Measurements from ENCODE around the gene ABHD14A.

The ABHD14A gene

DNA sequence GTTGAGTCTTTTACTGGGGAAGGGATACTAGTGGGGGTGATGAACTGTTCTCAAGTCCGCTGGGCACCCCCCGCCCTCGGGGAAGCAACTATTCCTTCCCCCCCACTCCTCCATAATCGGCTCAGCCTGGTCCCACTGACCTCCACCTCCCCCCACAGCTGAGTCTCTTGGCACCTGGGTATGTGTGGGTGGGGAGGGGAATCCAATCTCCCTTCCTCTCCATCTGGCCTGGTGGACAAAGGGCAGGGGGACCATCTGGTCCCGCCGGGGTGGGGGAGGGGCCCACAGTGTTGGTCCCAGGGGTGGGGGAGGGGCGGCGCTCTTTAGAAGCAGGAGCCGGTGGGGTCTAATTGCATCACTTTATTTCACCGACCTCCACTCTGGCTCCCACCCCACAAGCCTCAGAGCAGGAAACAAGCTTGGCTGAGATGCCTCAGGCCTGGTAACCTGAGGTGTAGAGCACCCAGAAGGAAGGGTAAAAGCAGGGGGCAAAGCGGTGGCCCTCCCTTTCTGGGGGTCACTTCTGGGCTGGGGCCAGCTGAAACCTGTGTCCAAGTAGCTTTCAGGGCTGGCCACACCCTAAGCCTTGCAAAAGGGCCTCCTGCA, 6.6 kb upstream of the ABHD14A start:
- TF ChIP-seq, protein P1, sequence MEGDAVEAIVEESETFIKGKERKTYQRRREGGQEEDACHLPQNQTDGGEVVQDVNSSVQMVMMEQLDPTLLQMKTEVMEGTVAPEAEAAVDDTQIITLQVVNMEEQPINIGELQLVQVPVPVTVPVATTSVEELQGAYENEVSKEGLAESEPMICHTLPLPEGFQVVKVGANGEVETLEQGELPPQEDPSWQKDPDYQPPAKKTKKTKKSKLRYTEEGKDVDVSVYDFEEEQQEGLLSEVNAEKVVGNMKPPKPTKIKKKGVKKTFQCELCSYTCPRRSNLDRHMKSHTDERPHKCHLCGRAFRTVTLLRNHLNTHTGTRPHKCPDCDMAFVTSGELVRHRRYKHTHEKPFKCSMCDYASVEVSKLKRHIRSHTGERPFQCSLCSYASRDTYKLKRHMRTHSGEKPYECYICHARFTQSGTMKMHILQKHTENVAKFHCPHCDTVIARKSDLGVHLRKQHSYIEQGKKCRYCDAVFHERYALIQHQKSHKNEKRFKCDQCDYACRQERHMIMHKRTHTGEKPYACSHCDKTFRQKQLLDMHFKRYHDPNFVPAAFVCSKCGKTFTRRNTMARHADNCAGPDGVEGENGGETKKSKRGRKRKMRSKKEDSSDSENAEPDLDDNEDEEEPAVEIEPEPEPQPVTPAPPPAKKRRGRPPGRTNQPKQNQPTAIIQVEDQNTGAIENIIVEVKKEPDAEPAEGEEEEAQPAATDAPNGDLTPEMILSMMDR (IDR thresholded peaks at IDR 0.05; ENCODE audit: control insufficient read depth, extremely low read depth, insufficient read depth), result no peak
- peak overlapping the region; percentile 59 for H3K4me3 ChIP-seq (ENCODE audit: low read depth, low read length)
- no peak for DNase-seq (ENCODE audit: low read depth)

DNA sequence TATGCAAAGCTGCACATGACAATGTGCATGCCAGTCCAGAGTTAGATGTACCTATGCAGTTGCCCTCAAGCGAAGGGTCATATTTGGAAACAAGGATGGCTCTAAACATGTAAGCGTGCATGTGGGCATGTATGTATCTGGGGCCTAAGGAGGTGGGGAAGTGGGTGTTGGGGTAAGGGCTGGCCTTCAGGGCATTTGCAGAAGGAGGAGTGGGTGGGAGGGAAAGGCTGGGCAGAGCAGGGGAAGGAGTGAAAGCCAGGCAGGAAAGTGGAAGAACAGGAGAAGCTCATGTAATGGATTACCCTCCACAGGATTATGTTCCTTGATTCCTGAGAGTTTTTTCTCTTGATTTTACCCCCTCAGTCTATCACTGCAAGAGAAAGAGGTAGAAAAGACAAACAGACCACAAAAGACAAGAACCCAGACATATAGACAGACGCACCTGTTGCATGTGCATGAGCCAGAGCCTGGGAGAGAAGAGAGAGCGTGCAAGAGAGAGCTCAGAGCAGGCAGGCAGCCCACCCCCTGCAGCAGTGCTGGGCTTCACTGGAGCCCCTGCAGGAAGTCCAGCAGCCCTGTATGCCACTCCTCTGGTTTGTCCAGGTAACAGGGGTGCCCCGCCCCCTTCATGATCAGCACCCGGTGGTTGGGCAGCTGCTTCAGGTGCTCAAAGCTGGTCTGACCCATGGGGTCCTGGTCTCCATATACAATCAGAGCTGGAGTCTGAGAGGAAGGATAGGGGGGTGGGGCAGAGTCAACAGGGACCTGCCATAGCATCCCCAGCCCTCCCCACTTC, 5.8 kb upstream of the ABHD14A start:
- H3K4me3 ChIP-seq (ENCODE audit: low read depth, low read length), result no peak overlapping the region
- TF ChIP-seq, protein P1 (IDR thresholded peaks at IDR 0.05; ENCODE audit: control insufficient read depth, extremely low read depth, insufficient read depth), result no peak
- no peak for DNase-seq (ENCODE audit: low read depth)

DNA sequence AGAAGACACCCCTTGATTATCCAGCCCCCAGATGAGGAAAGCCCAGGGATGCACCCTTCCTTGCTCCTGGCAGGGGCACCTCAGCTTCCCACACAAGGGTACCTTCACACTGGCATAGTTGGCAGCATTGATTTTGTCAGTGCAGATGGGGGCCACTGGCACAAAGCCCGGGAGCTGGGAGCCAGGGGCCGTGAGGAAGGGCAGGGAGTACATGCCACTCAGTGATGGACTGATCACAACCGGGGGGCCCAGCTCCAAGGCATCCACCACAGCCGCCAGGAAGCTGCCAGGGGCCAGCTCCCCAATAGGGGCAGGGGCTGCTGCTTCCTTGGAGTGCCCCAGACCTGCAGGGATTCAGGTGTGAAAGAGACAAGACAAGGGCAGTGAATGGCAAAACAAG, 5.0 kb upstream of the ABHD14A start:
- TF ChIP-seq, protein P1 (IDR thresholded peaks at IDR 0.05; ENCODE audit: control insufficient read depth, extremely low read depth, insufficient read depth), result no peak
- no peak overlapping the region for H3K4me3 ChIP-seq (ENCODE audit: low read depth, low read length)
- DNase-seq (ENCODE audit: low read depth), result no peak

DNA sequence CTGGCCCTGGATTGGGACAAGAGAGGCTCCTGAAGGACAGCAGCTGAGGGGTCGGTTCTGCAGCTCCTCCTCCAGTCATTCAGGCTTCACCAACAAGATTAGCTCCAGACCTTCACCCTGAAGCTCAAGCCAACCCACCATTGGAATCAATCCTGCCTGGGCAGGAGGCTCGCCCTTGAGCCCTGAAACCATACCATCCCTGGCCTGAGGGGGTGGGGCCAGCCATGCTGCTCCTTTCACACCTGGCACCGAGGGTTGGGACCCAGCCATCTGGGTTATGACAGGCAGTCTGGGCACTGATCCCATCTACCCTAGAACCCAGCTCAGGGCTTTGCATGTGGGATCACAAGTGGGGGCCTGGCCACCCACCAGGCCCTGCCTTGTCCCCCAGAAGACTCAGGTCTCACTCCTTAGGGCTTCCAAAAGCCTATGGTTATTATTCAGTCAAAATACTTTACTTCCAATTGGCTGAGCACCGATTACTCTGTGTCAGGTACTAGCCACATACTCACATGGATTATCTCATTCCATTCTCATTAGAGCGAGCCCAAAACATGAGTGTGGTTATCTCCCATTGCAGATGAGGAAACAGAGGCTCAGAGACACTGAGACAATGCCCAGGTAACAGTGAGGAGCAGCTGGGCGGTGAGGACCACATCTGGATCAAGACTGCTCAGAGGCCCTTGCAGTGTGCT, 4.1 kb upstream of the ABHD14A start:
- no peak for DNase-seq (ENCODE audit: low read depth)
- H3K4me3 ChIP-seq (ENCODE audit: low read depth, low read length), result no peak overlapping the region
- TF ChIP-seq, protein P1 (IDR thresholded peaks at IDR 0.05; ENCODE audit: control insufficient read depth, extremely low read depth, insufficient read depth), result no peak

DNA sequence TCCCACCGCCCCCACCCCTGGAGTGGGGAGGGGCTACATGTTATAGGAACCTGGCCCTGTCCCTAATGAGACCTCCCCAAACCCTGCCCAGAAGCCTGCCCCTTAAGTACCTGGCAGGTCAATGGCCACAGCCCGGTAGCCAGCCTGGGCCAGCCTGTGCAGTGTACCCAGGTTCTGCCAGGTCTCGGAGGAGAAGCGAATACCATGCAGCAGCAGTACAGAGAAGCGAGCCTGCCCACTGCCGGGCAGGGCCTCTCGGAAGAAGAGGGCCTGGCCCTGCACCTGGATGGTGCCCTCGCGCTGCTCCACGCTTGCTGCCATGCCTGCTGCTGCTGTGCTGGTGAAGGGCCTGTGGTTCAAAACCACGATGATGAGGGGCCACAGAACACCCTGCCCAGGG, 3.5 kb upstream of the ABHD14A start:
- TF ChIP-seq, protein P1 (IDR thresholded peaks at IDR 0.05; ENCODE audit: control insufficient read depth, extremely low read depth, insufficient read depth), result no peak
- H3K4me3 ChIP-seq (ENCODE audit: low read depth, low read length), result no peak overlapping the region

DNA sequence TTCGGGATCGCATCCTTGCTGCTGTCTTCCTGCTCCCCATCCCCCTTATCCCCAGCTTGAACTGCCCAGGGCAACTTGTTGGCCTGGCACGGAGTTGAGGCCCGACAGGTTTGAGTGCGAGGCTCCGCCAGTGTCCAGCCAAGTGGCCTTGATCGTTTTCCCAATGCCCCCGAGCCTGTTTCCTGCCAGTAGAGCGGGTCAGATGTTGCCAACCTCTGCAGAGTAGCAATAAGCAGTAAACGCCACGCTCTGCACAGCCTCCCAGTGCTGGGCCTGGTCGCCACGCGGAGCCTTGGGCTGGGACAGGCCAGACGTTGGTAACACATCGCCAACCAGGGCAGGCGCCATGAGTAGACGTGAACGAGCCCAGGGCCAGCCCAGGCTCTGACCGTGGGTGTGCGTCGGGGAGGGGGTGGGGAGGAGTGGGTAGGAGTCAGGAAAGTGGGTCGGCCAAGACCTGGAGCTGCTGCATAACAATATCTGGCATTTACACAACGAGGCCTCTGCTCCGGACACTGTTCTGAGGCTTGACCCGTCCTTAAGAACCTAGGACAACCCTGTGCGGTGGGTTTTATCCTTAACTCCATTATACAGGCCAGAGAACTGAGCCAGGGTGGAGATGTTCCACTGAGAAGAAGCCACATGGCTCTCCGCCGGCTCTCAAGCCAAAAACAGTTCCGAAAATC, 444 bp upstream of the ABHD14A start:
- H3K4me3 ChIP-seq (ENCODE audit: low read depth, low read length), result peak overlapping the region; percentile 82
- peak; percentile 58 for DNase-seq (ENCODE audit: low read depth)
- TF ChIP-seq, protein P1 (IDR thresholded peaks at IDR 0.05; ENCODE audit: control insufficient read depth, extremely low read depth, insufficient read depth), result no peak

More for the DNA sequence above, 3.5 kb upstream of the ABHD14A start:
- no peak for DNase-seq (ENCODE audit: low read depth)

Measured in LNCaP clone FGC (cell line).